Cardiac fibroblast (primary cell): ENCODE data around the gene MEST.
A peak's percentile ranks its signal among the peaks of the same experiment; 100 is the strongest.
"Not testable (repeated sequence)": the region's sequence is repeated elsewhere in the genome, so short reads cannot be mapped to it uniquely, and the experiment has no call there.

Experiments
- DNase-seq, 2 donors: peaks; one replicate each; pipeline versions ENCODE4 v3.0.0 to v3.0.0-alpha.2; 2010; ENCODE audit warnings: low read depth in 2 of 2
- H3K4me3 ChIP-seq, 2 donors: replicated peaks in 1 of 2; 1 replicate in 1 of 2; 2 replicates in 1 of 2; pipeline ENCODE4 v1.5.1; 2011; ENCODE audit warnings: low read depth in 2 of 2, low read length in 2 of 2, mild to moderate bottlenecking in 2 of 2, moderate library complexity in 1 of 2
- TF ChIP-seq, protein P1 (sequence below): IDR thresholded peaks from one replicate; pipeline ENCODE4 v1.5.1; 2011; ENCODE audit warnings: low read depth, mild to moderate bottlenecking, low read length, inconsistent platforms

Gene MEST

DNA sequence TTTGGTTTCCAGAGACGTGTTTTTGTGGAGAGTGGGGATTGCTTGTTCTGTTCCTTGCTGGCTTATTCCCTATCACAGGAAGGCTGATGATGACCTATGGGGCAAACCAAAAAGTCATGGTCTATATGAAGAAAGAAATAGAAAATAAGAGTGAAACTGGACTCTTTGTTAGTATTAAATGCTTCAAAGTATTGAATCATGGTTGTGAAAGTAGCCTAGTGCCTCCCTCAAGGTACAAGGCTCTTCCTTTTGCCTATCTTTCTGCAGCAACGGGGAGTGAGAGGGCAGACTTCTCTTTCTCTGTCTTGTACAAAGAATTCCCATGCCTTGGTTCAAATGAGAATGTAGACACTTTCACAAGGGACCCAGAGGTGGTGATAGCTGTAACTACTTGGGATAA, 9.0 kb downstream of the MEST start:
- TF ChIP-seq, protein P1, sequence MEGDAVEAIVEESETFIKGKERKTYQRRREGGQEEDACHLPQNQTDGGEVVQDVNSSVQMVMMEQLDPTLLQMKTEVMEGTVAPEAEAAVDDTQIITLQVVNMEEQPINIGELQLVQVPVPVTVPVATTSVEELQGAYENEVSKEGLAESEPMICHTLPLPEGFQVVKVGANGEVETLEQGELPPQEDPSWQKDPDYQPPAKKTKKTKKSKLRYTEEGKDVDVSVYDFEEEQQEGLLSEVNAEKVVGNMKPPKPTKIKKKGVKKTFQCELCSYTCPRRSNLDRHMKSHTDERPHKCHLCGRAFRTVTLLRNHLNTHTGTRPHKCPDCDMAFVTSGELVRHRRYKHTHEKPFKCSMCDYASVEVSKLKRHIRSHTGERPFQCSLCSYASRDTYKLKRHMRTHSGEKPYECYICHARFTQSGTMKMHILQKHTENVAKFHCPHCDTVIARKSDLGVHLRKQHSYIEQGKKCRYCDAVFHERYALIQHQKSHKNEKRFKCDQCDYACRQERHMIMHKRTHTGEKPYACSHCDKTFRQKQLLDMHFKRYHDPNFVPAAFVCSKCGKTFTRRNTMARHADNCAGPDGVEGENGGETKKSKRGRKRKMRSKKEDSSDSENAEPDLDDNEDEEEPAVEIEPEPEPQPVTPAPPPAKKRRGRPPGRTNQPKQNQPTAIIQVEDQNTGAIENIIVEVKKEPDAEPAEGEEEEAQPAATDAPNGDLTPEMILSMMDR = no peak
- H3K4me3 ChIP-seq = no peak overlapping the region
- DNase-seq = no peak

DNA sequence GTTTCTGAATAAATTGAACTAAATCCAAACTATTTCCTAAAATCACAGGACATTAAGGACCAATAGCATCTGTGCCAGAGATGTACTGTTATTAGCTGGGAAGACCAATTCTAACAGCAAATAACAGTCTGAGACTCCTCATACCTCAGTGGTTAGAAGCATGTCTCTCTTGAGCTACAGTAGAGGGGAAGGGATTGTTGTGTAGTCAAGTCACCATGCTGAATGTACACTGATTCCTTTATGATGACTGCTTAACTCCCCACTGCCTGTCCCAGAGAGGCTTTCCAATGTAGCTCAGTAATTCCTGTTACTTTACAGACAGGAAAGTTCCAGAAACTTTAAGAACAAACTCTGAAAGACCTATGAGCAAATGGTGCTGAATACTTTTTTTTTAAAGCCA, 13.9 kb downstream of the MEST start:
- TF ChIP-seq, protein P1 = no peak
- H3K4me3 ChIP-seq = no peak overlapping the region
- peak in 1 of 2 donors; percentile 21 for DNase-seq

DNA sequence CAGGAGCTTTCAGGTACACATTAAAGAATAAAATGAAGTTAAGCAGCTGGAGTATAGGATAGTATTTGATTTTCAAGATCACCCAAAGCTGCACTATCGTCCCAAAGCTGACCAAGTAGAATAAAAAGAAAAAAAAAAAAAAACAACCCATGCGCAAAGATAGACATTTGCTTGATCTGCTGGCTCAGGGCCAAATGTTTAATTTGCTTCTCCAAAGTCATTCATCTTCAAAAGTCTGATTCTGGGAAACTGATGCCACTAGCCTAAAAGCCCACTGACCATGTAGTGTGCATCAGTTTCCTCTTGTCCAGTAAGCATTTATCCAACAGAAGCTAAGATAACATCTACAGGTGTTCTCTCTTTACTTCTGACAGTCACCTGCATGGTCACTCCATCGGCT, 14.5 kb downstream of the MEST start:
- TF ChIP-seq, protein P1 = no peak
- no peak overlapping the region for H3K4me3 ChIP-seq
- no peak for DNase-seq

DNA sequence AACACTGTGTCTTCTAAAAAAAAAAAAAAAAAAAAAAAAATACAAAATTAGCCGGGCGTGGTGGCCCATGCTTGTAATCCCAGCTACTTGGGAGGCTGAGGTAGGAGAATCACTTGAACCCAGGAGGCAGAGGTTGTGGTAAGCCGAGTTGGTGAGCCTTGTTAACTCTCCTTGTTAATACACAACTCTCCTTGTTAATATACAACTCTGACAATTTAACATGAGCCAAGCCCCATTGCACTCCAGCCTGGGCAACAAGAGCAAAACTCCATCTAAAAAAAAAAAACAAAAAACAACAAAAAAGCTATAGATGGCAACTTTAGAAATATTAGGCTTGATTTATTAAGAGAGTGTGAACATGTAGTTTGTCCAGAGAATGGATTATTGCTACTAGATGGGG, 20.2 kb downstream of the MEST start:
- not testable (repeated sequence) for DNase-seq, H3K4me3 ChIP-seq

DNA sequence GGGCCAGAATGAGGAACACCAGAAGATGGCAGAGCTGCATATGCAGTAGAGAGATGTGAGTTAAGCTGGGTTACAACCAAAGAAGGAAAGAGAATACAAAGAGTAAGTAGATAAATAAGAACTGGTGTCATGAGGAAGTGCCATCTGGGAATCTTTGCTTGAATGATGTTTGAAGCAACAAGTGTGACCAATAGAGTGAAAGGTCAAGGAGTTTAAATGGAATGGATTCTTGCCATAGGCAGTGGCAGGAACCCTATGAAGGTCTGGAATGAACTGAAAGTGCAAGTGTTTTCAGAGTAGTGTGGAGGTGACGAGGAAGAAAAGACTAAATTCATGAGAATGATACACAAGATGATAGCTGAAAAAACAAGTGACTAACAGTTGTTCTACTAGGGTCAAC, 21.6 kb downstream of the MEST start:
- no peak for DNase-seq
- no peak overlapping the region for H3K4me3 ChIP-seq
- TF ChIP-seq, protein P1 = no peak

DNA sequence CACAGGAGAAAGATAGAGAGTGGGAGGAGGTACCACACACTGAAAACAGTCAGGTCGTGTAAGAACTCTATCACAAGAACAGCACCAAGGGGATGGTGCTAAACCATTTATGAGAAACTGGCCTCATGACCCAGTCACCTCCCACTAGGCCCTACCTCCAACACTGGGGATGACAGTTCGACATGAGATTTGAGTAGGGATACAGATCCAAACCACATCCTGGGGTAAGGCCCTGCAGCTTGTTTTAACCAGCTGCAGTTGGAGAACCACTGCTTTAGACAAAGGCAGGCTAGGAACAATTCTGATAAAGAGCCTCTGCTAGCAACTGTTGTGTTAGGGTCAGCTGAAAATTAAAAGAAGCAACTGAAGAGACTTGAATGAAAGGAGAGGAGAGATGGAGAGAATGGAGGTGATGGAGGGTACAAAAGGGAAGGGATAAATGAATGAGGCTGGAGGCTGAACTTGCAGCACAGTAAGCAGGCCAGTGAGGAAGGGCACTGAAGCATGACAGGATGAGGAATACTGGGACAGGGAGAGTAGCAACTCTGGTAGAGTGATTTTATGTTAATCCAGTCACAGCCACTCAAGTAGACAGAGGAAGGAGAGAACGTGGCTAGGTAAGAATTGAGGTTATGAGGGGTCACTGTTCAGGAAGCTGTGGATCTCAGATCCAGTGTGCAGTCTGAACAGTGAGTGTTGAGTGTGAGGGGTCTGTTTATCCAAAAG, 23.6 kb downstream of the MEST start:
- TF ChIP-seq, protein P1 = no peak
- no peak for DNase-seq
- H3K4me3 ChIP-seq = no peak overlapping the region

DNA sequence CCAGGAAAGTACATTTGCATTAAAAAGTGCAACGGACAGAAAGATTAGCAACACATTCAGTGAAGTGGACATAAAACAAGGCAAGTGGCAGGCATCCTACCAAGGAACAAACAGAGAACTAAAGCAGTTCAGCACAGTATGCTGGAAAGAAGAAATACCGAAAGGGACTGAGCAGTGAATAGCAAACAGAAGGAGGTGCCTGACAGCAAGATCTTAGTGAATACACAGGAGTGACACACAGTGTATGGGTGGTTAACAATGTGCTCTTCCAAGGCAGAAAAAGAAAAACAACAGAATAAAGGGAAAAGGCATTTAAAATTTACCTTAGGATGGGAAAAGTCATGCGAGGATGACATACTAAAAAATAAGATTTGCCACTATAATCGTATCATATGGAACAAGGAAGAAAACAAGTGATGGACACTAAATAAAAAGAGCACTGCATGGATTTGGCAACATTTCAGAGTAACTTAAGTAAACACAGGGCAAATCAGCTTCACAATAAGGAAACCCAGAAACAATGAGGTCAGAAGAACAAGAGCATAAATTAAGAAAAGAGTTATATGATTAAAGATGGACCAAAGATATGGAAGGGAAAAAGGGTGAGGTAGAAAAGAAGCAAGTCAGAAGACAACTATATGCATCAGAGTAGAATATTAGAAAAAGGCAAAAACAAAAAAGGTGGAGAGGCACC, 29.5 kb downstream of the MEST start:
- no peak for DNase-seq
- no peak overlapping the region for H3K4me3 ChIP-seq
- TF ChIP-seq, protein P1 = no peak

DNA sequence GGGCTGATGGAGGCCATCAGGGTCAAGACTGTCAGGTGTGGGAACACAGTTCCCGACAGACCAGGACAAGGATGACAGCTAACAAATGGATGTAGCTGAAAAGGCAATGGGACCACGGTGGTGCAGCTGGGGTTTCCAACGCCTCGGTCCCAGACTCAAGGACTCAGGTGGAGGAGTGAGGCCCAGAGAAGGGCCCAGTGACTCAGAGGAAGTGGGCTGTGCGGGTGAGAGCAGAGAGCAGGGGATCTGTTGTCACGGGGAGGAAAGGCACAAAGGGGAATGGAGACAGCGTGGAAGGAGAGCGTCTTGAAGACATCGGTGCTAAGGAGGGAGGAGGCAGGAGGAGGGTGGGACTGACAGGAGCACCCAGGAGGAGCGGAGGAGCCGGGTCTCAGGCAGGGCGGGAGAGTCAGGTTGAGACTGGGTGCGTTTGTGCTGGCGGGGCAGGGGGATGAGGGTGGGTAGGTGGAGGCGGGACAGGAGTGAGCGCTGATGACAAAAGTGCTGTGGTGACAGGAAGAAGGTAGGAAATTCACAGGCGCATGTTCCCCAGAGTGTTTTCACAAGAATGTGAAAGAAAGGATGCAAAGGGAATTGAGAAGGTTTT, 31.7 kb downstream of the MEST start:
- not testable (repeated sequence) for DNase-seq, H3K4me3 ChIP-seq
